T follicular helper cell (primary cell): Measurements from ENCODE around the gene MEGF6.

Source experiments
- DNase-seq: peaks from one replicate; pipeline ENCODE4 v3.0.0-alpha.2; 2020; ENCODE audit warnings: low read depth

Gene MEGF6

GRCh38 chr1:3552751-3553150, 58.6 kb downstream of the MEGF6 start:
- no peak for DNase-seq

DNA sequence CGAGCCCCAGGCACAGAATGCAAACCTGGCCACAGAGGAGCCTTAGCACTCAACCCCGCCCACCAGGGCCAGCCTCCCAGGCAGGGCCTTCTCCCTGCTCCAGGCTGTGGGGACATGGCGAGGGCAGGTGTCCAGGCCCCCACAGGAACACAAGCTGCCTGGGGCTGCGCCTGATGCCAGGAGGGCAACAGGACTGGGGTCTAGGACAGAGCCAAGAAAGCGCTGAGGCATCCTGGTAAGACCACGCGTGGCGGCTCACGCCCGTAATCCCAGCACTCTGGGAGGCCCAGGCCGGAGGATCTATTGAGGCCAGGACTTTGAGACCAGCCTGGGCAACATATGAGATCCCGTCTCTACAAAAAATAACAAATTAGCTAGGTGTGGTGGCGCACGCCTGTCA, 59.1 kb downstream of the MEGF6 start:
- DNase-seq: no peak

DNA sequence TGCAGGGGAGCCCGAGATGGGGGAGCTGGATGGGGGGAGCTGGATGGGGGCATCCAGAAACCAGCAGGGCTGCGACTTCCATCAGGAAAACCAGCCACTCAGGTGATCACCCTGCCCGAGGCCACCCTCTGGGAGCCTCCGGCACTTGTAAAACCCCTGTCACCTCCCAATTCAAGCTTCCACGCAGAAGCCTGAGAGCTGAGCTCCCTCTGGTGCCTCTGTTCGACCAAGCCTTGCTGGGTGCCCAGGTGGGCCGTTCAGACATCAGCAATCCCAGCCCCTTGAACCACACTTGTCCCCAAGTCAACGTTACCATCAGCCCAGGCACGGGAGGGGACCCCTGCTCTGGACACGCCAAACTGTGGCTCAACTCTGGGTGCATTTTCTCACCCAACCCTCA, 59.6 kb downstream of the MEGF6 start:
- no peak for DNase-seq

DNA sequence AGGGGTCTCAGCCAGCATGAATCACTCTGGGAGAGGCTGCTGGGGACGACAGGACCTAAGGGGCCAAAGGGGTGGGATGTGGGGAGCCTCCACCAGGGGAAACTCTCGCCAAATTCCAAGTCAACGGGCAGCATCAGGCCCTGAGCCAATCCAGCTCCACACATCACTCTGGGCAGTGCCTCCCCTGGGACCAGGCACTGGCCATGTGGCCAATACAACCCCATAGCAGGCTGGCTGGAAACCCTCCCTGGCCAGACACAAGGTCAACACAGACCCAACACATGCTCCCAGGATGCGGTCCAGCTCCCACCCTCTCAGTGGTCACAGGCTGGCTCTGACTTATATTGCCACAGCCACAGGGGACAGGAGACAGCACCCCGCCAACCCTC, 60.0 kb downstream of the MEGF6 start:
- no peak for DNase-seq

DNA sequence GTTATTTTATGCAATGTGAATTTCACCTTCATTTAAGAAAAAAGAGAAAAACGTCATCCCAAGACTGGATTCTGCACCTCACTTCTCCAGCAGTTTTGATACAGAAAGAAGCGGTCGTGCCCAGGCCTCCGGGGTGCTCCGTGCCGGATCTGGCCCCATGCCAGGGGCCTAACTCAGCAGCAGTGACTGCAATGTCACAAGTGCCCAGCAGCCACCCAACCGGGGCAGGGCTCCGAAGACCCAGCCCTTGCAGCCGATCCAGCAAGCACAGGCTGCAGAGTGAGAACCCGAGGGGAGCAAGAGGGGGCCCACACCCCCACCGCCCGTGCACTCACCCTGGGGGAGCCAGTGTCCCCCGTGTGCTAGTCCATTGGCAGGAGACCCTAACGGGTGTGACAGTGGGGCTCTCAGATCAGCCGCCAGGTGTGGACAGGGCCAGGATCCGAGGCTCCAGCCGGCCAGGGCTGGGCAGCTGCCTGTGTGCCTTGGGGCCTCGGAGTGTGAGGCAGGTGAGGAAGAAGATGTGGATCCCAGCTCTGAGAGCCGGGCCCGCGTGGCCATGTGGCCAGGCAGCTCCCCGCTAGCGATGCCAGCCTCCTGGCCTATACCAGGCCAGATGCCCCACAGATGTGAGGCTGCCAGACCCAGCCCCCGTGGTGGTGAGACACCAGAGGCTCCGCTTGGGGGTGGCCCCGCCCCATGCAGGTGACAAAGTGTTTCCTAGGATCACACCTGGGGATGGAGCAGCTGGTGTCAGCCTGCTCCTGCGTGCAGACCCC, 60.6 kb downstream of the MEGF6 start:
- DNase-seq: no peak

GRCh38 chr1:3548895-3549294, 62.4 kb downstream of the MEGF6 start:
- DNase-seq: no peak

DNA sequence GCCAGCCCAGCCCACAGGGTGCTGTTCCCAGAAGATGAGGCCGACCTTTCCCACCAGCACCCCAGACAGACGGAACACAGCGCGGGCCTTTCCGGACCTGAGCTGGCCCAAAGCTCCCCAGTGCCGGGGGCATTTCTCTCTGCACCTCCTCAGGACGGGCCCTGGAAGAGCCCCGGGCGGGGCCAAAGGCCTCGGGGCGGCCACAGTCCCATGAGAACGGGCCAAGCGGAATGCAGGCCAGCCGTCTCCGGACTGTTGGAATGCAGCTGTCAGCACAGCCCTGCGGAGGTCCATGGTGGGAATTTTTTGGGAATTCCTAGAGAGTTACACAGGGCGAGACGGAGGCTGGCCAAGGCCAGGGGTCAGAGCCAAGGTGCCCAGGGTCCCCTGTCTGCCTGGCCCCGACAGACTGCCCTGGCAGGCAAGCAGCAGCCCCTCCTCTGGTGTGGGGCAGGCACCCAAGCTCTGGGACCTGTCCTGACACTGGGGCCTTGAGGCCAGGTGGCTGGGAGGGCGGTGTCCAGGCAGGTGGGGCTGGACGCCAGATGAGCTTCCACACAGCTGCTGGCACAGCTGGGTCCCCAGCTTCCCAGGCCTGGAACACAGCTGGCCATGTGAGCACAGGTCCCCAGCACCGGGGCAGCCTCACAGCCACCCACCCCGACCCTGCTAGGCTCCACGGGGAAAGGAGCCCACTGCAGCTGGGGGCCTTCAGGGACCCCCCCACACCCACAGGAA, 63.0 kb downstream of the MEGF6 start:
- no peak for DNase-seq

- DNase-seq: no peak
Observed at GRCh38 chr1:3547055-3548005, 64.0 kb downstream of the MEGF6 start.

- no peak for DNase-seq
Observed at GRCh38 chr1:3546048-3546384, 65.3 kb downstream of the MEGF6 start.

DNA sequence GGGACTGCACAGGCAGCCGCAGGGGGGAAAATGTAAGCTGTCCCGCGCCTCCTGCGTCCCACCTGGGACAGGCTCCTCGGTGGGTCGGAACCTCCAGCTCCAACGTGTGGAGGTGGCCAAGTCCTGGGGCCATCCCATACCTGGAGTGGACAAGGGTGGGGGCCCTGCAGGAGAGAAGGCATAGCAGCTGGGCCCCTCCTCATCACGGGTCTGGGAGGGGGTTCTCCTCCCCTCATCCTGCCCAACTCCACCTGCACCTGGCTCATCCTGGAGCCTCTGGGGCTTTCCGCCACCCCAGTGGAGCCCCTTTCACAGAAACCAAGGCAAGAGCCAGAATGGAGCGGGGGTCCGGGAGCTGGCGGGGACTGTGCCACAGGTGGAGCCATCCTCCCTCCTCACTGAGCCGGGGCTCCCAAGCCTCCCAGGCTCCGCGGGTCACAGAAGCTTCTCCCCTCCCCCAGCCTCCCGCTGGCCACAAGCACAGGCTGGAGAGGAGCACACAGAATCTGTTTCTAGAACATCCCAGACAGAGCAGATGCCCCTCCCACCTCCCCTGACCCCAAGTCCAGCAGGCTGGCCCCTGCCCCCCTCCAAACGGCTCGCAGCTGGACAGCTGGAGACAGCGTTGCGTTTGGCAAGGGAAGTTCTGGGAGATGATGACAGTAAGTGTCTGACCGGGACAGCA, 65.8 kb downstream of the MEGF6 start:
- DNase-seq: no peak

DNA sequence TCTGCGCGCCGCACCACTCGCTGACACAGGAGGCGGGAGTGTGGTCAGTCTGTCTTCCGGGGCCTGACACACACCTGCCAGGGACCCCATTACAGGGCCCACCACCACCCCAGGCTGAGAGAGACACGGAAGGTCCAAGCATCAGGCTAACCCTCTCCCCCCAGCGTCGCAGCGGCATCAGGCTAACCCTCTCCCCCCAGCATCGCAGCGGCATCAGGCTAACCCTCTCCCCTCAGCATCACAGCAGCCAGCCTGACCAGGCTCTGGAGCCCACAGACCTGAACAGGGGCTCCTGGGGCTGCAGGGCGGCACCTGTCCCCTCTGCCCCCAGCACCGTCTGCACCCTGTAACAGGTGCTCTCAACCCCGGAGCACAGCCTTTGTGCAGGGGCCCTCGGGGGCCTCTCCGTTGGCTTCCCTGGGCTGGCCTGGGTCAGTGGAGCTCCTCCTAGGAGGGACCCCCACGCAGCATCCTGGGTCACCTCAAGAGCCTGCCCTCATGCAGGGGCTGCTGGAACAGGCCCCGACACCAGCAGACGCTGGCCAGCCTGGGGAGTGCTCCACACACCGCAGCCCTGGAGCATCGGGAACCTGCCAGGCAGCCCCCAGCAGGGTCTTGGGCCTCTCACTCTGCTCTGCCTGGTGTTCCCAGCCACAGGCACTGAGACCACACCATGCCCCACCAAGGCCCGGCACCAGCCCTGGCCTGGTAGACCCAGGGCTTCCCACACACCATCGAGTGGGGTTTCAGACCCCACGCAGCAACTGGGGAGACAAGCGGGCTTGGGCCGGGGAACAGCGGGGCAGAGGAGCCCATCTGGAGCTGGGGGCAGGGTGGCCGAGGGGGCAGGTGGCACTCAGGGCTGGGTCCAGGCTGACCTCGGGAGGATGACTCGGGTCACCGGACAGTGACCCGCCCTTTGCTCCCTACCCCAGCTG, 67.0 kb downstream of the MEGF6 start:
- no peak for DNase-seq

GRCh38 chr1:3543076-3544039, 68.0 kb downstream of the MEGF6 start:
- no peak for DNase-seq

- DNase-seq: no peak
Observed at GRCh38 chr1:3542676-3543075, 68.6 kb downstream of the MEGF6 start.

GRCh38 chr1:3541936-3542335, 69.4 kb downstream of the MEGF6 start:
- DNase-seq: no peak

DNA sequence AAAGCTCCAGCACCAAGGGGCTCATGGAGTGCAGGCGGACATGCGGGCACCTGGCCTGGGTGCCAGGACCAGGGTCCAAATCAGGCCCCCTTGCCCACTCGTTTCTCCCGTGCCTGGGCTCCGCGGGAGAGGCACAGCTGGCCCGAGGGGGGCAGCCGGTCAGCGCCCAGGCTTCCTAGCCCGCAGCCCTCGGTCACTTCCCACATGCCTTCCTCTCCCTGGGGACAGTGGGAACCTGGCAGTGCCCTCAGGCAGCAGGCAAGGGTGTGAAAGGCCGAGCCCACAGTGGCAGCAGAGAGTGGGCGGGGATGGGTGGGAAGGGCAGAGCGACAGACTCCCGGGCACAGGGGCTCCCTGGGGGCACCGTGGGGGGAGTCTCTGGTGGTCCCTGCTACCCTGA, 69.8 kb downstream of the MEGF6 start:
- no peak for DNase-seq

GRCh38 chr1:3540876-3541275, 70.4 kb downstream of the MEGF6 start:
- DNase-seq: no peak

GRCh38 chr1:3539707-3540425, 71.4 kb downstream of the MEGF6 start:
- DNase-seq: no peak

- no peak for DNase-seq
Observed at GRCh38 chr1:3537359-3537758, 73.9 kb downstream of the MEGF6 start.
